ENCODE results near the gene SEMA3A.

Gene SEMA3A

GRCh38 chr7:83984076-83984475 lies 210.5 kb downstream of the SEMA3A start:
- no peak for TF ChIP-seq CTCF (IDR thresholded peaks at IDR 0.05; ENCODE audit: low read depth, low read length)
- in situ Hi-C loops (cut with HindIII; ENCODE audit: low sequenced_read_pairs), result no loop called here
- DNase-seq (ENCODE audit: low read depth, low spot score), result no peak
- no peak overlapping the region for H3K4me3 ChIP-seq (ENCODE audit: low read depth, low read length)

DNA sequence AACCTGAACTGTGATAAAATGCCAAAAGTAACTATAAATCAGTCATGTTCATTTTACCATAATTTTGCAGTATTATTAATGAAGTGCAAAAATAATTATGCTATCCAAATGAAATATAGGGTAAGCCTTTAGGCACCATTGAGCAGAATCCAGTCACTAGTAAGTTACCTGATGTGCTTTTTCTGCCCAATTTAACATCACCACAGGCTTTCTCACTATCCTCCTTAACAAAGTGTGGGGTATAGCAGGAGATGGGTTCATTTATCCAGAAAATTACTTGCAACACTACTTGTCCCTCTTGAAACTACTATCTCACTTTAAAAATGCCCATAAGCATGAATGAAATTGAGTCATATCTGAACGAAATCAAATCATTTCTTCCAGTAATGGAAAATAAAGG lies 211.0 kb downstream of the SEMA3A start:
- H3K4me3 ChIP-seq (ENCODE audit: low read depth, low read length), result no peak overlapping the region
- TF ChIP-seq CTCF (IDR thresholded peaks at IDR 0.05; ENCODE audit: low read depth, low read length), result no peak
- no peak for DNase-seq (ENCODE audit: low read depth, low spot score)
- in situ Hi-C loops (cut with HindIII; ENCODE audit: low sequenced_read_pairs), result no loop called here

DNA sequence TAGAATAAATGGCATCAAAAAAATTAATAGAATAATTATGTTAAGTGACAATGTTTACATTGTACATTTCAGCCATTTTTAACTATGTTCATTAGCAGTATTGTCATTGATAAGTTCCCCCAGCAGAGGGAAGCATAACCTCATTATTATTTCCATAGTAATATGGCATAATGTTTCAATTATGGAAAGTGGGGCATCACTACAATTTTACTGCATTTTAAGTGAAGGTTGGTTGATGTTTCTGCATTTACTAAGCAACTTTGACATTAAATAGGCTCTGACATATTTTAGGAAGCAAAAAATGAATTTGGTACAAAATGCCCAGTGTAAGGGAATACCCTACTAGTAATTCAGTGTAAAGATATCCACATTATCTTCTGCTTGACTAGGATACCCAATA lies 218.3 kb downstream of the SEMA3A start:
- peak; percentile 48 for DNase-seq (ENCODE audit: low read depth, low spot score)
- no peak overlapping the region for H3K4me3 ChIP-seq (ENCODE audit: low read depth, low read length)
- peak; percentile 47 for TF ChIP-seq CTCF (IDR thresholded peaks at IDR 0.05; ENCODE audit: low read depth, low read length)
- in situ Hi-C loops (cut with HindIII; ENCODE audit: low sequenced_read_pairs), result no loop called here

DNA sequence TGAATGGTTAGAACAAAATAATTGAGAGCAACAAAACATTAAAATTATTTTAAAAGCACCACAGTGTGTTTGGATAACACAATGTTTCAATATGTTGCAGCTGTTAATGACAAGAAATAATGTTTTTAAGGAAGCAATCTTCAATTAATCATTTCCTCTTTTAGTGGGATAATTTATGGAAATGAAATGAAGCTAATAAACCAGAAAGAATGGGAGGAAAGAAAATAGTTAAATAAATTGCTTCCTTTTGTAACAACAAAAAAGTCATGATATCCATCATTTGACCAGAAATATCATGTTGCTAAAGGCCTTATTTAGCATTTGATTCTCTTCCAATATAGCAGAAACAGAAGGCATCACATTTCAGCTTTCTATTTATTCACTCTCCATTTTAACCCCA lies 224.5 kb downstream of the SEMA3A start:
- no peak for TF ChIP-seq CTCF (IDR thresholded peaks at IDR 0.05; ENCODE audit: low read depth, low read length)
- DNase-seq (ENCODE audit: low read depth, low spot score), result no peak
- in situ Hi-C loops (cut with HindIII; ENCODE audit: low sequenced_read_pairs), result no loop called here
- no peak overlapping the region for H3K4me3 ChIP-seq (ENCODE audit: low read depth, low read length)

DNA sequence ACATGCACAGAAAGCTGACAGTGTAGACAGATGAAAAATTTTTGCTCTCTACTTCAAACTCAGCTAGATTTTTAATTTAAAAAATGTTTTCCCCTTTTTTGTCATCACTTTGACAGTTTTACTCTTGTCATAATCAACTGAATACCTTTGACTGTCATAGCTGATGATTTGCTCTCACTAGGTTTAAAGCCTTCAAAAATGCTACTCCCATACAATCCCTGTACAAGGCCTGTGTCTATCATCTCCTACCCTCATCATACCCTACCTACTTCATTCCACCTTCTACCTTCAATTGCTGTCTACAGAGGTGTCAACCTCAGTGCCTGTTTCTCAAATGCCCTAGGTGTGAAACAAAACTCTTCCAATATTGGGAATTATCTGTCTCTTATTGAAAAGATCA lies 230.3 kb downstream of the SEMA3A start:
- TF ChIP-seq CTCF (IDR thresholded peaks at IDR 0.05; ENCODE audit: low read depth, low read length), result no peak
- no peak overlapping the region for H3K4me3 ChIP-seq (ENCODE audit: low read depth, low read length)
- no peak for DNase-seq (ENCODE audit: low read depth, low spot score)
- in situ Hi-C loops (cut with HindIII; ENCODE audit: low sequenced_read_pairs), result no loop called here

DNA sequence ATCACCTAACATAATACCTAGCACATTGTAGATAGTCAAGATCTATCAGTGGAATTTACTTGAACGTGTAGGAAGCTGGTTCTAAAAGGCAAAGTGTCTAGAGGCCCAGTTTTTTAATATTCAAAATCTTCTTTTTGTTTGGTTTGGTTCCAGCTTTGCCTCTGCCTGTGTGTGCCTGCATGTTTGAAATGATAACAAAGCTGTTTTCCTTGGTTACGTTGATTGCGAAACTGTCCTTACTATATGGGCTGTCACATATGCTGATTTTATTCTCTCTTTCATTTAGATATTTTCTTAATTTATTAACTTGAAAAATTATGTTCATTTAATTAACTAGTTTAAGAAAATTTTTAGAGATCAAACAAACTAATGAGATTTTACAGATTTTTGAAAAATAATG lies 237.3 kb downstream of the SEMA3A start:
- no peak for TF ChIP-seq CTCF (IDR thresholded peaks at IDR 0.05; ENCODE audit: low read depth, low read length)
- H3K4me3 ChIP-seq (ENCODE audit: low read depth, low read length), result no peak overlapping the region
- in situ Hi-C loops (cut with HindIII; ENCODE audit: low sequenced_read_pairs), result no loop called here
- DNase-seq (ENCODE audit: low read depth, low spot score), result peak; percentile 19

GRCh38 chr7:83956104-83956503 lies 238.5 kb downstream of the SEMA3A start:
- TF ChIP-seq CTCF (IDR thresholded peaks at IDR 0.05; ENCODE audit: low read depth, low read length), result no peak
- no peak overlapping the region for H3K4me3 ChIP-seq (ENCODE audit: low read depth, low read length)
- no peak for DNase-seq (ENCODE audit: low read depth, low spot score)
- in situ Hi-C loops (cut with HindIII; ENCODE audit: low sequenced_read_pairs), result no loop called here

All from astrocyte of the spinal cord (primary cell).